ENCODE measurements around the gene GTF2IRD2.
"Not testable (repeated sequence)": the region's sequence is repeated elsewhere in the genome, so short reads cannot be mapped to it uniquely, and the experiment has no call there.

GTF2IRD2 gene

DNA sequence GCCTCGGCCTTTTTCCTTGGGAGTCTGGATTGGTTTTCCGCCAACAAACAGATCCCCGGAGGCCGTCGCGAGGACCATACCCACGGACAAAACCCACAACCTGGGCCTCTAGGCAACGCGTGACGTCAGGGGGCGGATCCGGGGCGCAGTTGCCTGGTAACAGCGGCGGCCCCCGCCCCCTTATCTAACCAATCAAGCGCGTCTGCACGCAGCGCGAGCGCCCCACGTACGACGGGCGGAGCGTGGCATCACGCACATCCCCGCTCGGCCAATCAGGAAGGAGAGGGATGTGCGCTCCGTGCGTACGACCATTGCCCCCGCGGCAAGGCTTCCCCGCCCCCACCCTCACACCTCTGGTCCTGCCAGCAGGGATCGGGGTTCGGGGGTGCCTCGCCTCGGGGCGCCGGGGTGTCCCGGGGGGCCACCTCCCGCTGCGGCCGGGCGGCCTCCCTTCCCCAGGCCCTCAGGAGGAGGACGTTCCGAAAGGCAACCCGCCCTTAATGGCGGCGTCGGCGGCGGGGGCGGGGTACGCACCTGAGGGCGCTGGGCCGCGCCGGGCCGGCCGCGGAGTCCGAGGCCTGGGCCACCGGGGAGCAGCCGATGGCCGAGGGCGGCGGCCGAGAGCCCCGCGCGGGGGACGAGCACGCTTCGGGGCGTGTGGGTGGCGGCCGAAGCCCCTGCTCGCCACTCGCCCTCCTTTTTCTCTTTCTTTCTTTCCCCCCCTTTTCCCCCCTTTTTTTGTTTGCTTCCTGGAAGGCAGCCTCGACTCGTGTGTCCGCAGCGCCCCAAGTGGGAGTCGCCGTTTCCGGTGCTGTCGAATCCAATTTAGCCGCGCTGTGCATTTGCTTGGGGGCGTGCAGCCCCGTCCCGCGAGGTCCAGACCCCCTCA lies at the start of gene GTF2IRD2:
GTF2IRD2 (minus strand) TSS at position 773 of the 889 bp plus-strand sequence. CDS start 15,227 bp downstream, outside the sequence.
- not testable (repeated sequence) for DNase-seq

- peak; percentile 73 for DNase-seq
Observed at GRCh38 chr7:74890158-74891123, 39.0 kb upstream of the GTF2IRD2 start.

DNA sequence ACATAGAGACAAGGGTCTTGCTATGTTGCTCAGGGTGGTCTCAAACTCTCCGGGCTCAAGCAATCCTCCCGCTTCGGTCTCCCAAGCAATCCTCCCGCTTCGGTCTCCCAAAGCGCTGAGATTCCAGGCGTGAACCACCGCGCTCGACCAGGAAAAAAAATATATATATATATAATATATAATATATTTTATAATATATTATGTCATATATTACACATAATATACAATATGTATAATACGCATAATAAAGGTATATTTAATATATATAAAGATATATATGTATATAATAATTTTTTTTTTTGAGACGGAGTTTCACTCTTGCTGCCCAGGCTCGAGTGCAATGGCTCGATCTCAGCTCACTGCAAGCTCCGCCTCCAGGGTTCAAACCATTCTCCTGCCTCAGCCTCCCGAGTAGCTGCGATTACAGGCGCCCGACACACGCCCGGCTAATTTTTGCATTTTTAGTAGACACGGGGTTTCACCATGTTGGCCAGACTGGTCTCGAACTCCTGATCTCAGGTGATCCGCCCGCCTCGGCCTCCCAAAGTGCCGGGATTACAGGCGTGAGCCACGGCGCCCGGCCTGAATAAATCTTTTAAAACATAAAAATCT lies 38.2 kb upstream of the GTF2IRD2 start:
- DNase-seq: not testable (repeated sequence)

DNA sequence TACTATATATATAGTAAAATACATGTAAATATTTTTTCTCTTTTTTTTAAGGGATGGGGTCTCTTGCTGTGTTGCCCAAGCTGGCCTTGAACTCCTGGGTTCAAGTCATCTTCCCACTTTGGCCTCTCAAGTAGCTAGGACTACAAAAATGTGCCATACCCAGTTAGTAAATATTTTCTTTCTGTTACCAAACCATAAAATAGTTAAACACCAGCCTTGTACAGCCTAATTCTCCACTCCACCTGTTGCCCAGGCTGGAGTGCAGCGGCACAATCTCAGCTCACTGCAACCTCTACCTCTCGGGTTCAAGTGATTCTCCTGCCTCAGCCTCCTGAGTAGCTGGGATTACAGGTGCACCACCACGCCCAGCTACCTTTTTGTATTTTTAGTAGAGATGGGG lies 33.9 kb upstream of the GTF2IRD2 start:
- DNase-seq: not testable (repeated sequence)

DNA sequence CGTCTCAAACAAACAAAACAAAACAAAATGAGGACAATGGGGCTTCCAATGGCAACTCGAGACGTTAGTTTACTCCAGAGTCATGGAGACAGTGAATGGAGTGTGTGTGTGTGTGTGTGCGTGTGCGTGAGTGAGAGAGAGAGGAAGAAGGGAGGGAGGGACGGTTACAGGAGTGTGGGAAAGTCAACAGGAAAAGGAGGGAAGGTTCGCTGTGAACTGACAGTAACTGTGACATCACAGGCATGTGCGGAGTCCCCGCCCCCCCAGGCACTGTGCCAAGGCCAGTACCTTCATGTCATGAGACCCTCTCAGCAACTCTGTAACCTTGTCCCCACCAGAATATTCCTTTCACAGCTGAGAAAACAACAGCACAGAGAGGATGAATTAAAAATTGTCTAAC lies 30.7 kb upstream of the GTF2IRD2 start:
- not testable (repeated sequence) for DNase-seq

DNA sequence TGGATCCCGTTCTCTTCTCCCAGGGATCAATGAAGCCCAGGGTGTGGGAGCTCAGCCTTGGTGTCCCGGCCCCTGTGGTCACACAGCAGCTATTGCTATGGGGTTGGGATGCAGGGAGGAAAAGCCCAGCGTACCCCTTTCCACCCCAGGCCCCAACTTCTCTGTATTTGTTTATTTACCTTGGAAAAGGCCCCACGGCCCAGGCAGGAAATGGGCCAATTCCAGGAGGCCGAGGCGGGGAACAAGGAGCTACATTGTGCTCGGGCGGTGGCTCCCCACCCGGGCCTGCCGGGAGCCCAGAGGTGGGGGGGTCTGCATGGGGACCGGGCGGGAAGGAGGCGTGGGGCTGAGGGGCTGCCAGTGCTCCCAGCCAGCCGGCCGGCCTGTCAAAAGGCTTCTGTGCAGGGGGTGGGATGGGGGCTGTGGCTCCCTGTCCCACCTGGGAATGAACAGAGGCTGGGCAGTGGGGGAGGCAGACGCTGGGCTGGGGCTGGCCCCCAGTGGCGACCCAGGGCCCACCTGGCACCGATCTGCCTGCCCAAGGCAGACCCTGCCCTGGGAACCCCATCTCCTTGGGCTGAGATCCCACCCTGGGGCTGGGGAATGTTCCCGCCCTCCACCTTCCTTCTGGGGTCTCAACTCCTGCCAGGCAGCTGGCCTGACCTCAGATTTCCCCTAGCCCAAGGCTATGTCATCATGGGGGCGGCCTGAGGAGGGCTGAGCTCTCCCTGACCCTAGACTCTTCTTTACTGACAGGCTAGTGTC lies 23.5 kb upstream of the GTF2IRD2 start:
- DNase-seq: not testable (repeated sequence)

DNA sequence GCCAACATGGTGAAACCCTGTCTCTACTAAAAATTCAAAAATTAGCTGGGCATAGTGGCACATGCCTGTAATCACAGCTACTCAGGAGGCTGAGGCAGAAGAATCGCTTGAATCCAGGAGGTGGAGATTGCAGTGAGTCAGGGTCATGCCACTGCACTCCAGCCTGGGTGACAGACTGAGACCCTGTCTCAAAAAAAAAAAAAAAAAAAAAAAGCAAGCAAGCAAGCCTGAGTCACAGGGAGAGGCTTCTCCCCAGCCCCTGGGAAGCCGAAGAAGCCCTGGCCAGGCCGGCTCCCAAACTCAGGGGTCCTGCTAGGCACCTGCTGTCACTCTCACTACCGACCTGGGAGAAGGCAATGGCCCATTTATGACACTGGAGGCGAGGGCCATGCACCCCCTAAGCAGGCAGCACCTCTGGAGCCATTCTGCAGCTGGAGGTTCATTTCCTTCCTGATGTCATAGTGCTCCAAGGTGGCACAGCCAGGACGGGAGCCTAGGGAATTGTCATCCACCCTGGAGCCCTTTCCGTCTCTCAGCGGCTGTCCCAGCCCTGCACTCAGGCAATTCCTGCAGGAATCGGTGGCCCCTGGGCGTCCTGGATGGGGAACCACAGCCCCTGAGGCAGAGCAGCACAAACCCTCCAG lies 22.8 kb upstream of the GTF2IRD2 start:
- not testable (repeated sequence) for DNase-seq

DNA sequence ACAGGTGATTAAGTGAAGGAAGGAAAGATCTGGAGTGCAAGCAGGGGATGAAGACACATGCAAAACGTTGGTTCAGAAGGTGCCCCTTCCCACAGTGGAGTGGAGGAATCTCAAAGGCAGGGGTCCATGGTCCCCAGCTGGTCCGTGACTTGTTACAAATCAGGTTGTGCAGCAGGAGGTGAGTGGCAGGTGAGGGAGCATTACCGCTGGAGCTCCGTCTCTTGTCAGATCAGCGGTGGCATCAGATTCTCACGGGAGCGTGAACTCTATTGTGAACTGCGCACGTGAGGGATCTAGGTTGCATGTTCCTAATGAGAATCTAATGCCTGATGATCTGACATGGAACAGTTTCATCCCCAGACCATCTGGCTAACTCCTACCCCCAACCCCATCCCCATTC lies 21.1 kb upstream of the GTF2IRD2 start:
- not testable (repeated sequence) for DNase-seq

- not testable (repeated sequence) for DNase-seq
Observed at GRCh38 chr7:74865777-74866176, 14.4 kb upstream of the GTF2IRD2 start.

- not testable (repeated sequence) for DNase-seq
Observed at GRCh38 chr7:74849853-74850252, 1.6 kb downstream of the GTF2IRD2 start.

GRCh38 chr7:74830411-74830810 lies 21.0 kb downstream of the GTF2IRD2 start:
- not testable (repeated sequence) for DNase-seq

DNA sequence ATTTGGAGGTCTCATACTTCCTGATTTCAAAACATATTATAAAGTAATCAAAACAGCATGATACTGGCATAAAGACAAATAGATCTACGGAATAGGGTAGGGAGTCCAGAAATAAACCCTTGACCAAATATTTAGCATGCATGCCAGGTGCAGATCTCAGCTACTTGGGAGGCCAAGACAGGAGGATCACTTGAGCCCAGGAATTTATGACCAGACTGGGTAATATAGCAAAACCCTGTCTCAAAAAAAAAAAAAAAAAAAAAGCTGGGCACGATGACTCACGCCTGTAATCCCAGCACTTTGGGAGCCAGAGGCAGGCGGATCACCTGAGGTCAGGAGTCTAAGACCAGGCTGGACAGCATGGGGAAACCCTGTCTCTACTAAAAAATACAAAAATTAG lies 21.4 kb downstream of the GTF2IRD2 start:
- not testable (repeated sequence) for DNase-seq

DNA sequence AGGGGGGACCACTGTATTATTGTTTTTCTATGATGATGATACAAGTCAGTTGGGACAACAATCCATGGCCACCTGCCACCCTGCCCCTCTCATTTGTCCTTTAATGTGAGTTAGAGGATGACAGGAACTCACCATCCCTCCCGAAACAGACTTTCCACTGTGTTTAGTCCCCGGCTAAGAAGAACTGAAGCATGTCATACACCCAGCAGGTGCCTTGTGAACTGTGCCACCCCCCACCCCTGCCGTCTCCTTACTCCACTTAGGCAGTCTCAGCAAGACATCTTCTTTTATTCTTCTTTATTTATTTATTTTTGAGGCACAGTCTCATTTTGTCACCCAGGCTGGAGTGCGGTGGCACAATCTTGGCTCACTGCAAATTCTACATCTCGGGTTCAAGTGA lies 30.1 kb downstream of the GTF2IRD2 start:
- DNase-seq: not testable (repeated sequence)

- not testable (repeated sequence) for DNase-seq
Observed at GRCh38 chr7:74820146-74820805, 31.1 kb downstream of the GTF2IRD2 start.

DNA sequence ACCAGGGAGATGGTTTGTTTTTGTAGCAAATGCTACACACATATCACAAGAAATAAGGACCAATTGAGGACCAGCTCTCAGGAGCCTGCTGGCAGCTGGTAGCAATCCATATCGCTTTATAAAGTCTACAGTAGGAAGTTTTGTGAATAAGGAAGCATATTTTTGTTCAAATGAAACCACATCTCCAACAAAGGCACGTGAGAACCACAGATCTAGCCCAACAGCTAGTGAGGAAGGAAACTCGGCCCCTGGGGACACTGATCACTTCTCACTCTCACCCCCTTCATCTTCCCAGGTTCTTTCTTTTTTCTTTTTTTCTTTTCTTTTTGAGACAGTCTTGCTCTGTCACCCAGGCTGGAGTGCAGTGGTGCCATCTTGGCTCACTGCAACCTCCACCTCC lies 35.5 kb downstream of the GTF2IRD2 start:
- DNase-seq: not testable (repeated sequence)

DNA sequence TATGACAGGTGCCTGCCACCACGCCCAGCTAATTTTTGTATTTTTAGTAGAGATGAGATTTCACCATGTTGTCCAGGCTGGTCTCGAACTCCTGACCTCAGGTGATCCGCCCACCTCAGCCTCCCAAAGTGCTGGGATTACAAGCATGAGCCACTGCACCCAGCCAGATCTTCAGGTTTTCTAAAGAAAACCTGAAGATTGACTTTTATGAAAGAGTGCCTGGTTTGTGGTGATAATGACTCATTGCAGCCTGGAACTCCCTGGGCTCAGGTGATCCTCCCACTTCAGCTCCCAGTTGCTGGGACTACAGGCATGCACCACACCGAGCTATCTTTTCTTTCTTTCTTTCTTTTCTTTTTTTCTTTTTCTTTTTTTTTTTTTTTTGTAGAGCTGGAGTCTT lies 52.8 kb downstream of the GTF2IRD2 start:
- DNase-seq: not testable (repeated sequence)

DNA sequence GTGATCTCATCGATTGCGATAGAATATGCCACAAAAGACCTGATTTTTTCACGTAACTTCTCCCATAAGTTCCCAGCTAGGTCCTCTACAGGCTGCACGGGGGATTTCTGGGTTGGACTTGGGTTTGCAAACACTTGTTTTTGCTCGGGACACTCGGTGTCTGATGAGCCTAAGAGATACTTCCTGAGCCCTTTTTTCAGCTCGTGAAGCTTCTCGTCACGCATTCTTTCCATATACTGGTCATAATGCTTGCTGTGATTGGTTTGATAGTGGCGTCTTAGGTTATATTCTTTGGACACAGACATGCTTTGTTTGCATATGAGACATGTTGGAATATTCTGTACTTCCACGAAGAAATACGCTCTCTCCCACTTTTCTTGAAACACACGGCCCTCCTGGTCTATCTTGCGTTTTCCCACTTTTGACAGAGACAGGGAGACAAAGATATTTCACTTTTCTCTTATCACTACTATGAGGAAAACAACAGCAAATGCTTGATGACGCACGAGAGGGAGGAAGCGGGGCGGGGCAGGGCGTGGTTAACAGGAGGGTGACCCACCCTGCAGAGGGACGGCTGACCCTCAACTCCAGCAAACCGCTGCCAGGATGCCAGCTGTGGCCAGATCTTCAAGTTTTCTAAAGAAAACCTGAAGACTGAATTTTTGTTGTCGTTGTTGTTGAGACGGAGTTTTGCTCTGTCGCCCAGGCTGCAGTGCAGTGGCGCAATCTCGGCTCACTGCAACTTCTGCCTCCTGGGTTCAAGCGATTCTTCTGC lies 53.4 kb downstream of the GTF2IRD2 start:
- DNase-seq: not testable (repeated sequence)

DNA sequence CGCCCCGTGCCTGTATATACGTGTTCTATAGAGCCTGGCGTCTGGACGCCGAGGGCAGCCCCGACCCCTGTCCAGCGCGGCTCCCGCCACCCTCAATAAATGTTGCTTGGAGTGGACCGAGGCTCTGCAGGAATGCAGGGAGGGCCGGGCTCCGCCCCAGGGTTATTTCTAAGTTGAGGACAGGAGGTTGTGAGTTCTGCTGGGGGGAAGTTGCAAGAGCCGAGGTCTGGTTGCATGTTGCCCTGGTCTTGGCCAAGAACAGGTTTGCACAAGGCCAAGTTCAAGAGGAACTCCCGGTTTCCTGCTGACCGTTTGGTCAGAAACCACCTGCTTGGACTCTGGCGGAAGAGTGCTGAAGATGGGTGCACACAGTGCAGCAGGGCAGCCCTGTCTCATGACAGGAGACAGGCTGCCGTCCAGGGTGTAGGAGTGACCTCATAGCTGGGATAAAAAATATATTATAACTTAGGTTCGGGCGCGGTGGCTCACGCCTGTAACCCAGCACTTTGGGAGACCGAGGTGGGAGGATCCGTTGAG lies 62.1 kb downstream of the GTF2IRD2 start:
- not testable (repeated sequence) for DNase-seq

DNA sequence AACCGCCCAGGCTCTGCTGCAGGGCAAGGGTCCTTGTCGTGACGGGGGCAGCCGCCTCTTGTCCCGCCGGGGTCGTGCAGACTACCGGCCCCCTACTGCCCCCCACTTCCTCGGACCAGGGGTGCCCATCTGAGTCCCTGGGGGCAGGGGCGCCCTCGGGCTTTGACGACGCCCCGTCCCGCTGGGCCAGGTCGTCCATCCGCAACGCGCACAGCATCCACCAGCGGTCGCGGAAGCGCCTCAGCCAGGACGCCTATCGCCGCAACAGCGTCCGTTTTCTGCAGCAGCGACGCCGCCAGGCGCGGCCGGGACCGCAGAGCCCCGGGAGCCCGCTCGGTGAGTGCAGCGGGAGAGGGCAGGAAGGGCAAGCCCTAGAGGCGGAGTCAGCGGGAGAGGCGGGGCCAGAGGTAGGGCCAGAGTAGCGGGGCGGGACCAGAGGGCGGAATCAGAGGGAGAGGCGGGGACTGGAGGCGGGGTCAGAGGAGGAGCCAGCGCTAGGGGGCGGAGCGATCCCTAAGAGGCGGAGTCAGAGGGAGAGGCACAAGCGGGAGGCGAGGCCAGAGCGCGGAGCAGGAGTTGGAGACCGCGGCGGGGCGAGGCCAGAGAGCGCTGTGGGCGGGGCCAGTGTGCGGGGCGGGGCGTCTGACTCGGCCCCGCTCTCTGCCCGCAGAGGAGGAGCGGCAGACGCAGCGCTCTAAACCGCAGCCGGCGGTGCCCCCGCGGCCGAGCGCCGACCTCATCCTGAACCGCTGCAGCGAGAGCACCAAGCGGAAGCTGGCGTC lies 62.8 kb downstream of the GTF2IRD2 start:
- DNase-seq: peak; percentile 96

Data from CD4-positive, alpha-beta T cell treated with Interleukin-17A for 4 hours (primary cell).